H1 (cell line): ENCODE results near the gene CFAP65.

Experiments used
- EP300 ChIP-seq, 2 experiments: IDR thresholded peaks; 1 replicate in 1 of 2; 2 replicates in 1 of 2; pipeline ENCODE4 v1.6.1; 2011 to 2012; ENCODE audit warnings: low read depth in 2 of 2, low read length in 2 of 2, mild to moderate bottlenecking in 2 of 2, borderline replicate concordance in 1 of 2, inconsistent platforms in 1 of 2, moderate library complexity in 1 of 2
- EZH2 ChIP-seq: fragments of 200-600 bp; sonication (generic); IDR thresholded peaks from 2 replicates; pipeline ENCODE4 v1.7.1; 2012; ENCODE audit warnings: low read depth, mild to moderate bottlenecking, moderate library complexity, low read length, inconsistent platforms; ENCODE audit not compliant: severe bottlenecking
- NRF1 ChIP-seq: IDR thresholded peaks from 2 replicates; pipeline ENCODE4 v1.6.1; 2011; ENCODE audit warnings: mild to moderate bottlenecking, low read depth, low read length, improper control_type of control experiment
- POLR2AphosphoS5 ChIP-seq: IDR thresholded peaks from 2 replicates; pipeline ENCODE4 v1.6.1; 2011; ENCODE audit warnings: low read depth, low read length
- RAD21 ChIP-seq, 2 experiments: IDR thresholded peaks in 1 of 2; conservative IDR thresholded peaks in 1 of 2; 2 replicates each; pipeline ENCODE4 v1.6.1; 2011; ENCODE audit warnings: low read depth in 2 of 2, low read length in 2 of 2, improper control_type of control experiment in 1 of 2, inconsistent platforms in 1 of 2, mild to moderate bottlenecking in 1 of 2, moderate library complexity in 1 of 2
- SIN3A ChIP-seq, 2 experiments: IDR thresholded peaks in 1 of 2; conservative IDR thresholded peaks in 1 of 2; 2 replicates each; pipeline ENCODE4 v1.6.1; 2011 to 2012; ENCODE audit warnings: low read length in 2 of 2, improper control_type of control experiment in 1 of 2, low read depth in 1 of 2, mild to moderate bottlenecking in 1 of 2
- SP1 ChIP-seq: IDR thresholded peaks from 2 replicates; pipeline ENCODE4 v1.6.1; 2011; ENCODE audit warnings: low read depth, low read length
- SUZ12 ChIP-seq: fragments of 200-600 bp; sonication (generic); IDR thresholded peaks from 2 replicates; pipeline ENCODE4 v1.6.1; 2012; ENCODE audit warnings: mild to moderate bottlenecking, inconsistent platforms, low read length, moderate library complexity, mixed read lengths
- TAF1 ChIP-seq: IDR thresholded peaks from 2 replicates; pipeline ENCODE4 v1.6.1; 2011; ENCODE audit warnings: mild to moderate bottlenecking, low read depth, low read length
- TBP ChIP-seq: IDR thresholded peaks from 2 replicates; pipeline ENCODE4 v1.6.1; 2011; ENCODE audit warnings: low read depth, low read length, improper control_type of control experiment
- USF2 ChIP-seq: IDR thresholded peaks from 2 replicates; pipeline ENCODE4 v1.6.1; 2011; ENCODE audit warnings: low read length, improper control_type of control experiment
- TF ChIP-seq, protein P1 (sequence below), 3 experiments: IDR thresholded peaks; 1 replicate in 2 of 3; 2 replicates in 1 of 3; pipeline versions ENCODE4 v1.5.1 to v1.6.1; 2011; ENCODE audit warnings: low read length in 3 of 3, mild to moderate bottlenecking in 3 of 3, inconsistent platforms in 2 of 3, low read depth in 1 of 3, moderate library complexity in 1 of 3; ENCODE audit not compliant: insufficient read depth in 1 of 3; ENCODE audit errors: control extremely low read depth in 1 of 3

DNA sequence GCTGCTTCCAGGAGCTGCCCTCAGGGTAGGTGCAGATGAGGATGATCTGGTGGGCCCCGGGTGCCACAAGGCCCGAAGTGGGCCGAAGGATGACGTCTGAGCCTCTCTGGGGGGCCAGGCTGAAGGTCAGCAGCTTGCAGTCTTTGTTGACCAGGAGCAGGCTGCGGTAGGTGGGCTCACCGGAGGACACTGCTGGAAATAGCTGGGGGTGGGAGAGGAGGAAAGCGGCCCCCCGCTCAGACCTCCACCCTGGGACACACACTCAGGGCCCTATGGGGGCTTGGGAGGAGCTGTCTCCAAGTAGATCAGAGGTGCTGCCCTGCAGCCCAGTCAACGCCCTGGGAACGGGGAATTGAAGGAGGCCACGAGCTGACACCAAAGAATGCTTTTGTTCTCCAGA is 17.3 kb downstream of the CFAP65 start:
- TF ChIP-seq SIN3A (conservative IDR thresholded peaks at IDR 0.05 in 1 of 2, IDR thresholded peaks at IDR 0.05 in 1 of 2; ENCODE audit: low read depth in 1 of 2, low read length in 2 of 2) (no peak), TAF1 (no peak), USF2 (no peak), EZH2 (no peak), TBP (no peak), EP300 (IDR thresholded peaks at IDR 0.05; ENCODE audit: borderline replicate concordance in 1 of 2, low read depth in 2 of 2, low read length in 2 of 2) (no peak), SUZ12 (no peak), SP1 (no peak), RAD21 (IDR thresholded peaks at IDR 0.05 in 1 of 2, conservative IDR thresholded peaks at IDR 0.05 in 1 of 2; ENCODE audit: low read depth in 2 of 2, low read length in 2 of 2) (no peak), NRF1 (no peak), POLR2AphosphoS5 (no peak)
- TF ChIP-seq, protein P1, sequence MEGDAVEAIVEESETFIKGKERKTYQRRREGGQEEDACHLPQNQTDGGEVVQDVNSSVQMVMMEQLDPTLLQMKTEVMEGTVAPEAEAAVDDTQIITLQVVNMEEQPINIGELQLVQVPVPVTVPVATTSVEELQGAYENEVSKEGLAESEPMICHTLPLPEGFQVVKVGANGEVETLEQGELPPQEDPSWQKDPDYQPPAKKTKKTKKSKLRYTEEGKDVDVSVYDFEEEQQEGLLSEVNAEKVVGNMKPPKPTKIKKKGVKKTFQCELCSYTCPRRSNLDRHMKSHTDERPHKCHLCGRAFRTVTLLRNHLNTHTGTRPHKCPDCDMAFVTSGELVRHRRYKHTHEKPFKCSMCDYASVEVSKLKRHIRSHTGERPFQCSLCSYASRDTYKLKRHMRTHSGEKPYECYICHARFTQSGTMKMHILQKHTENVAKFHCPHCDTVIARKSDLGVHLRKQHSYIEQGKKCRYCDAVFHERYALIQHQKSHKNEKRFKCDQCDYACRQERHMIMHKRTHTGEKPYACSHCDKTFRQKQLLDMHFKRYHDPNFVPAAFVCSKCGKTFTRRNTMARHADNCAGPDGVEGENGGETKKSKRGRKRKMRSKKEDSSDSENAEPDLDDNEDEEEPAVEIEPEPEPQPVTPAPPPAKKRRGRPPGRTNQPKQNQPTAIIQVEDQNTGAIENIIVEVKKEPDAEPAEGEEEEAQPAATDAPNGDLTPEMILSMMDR (IDR thresholded peaks at IDR 0.05; ENCODE audit: control extremely low read depth in 1 of 3, insufficient read depth in 1 of 3, low read depth in 1 of 3, low read length in 3 of 3), result no peak
